ENCODE measurements around the gene ALG14. TPM values are rescaled to one million over a fixed set of nuclear protein-coding genes. Genes with fewer than 3 reads are reported as not detected.

Gene ALG14
- total and polyA plus RNA-seq, 2 donors (not counting 1 experiment from before 2014, with no cell fraction given): 0.92 to 2.6 TPM

- ATAC-seq (ENCODE audit: low read depth) (no peak), DNase-seq (no peak)
- Mint-ChIP-seq H3K4me1 (peaks cover 42% of the 10 kb centered on the region), H3K27ac (peak overlapping the region; percentile 69), H3K27me3 (no peaks in the 10 kb centered on the region), H3K4me3 (peak overlapping the region; percentile 46), H3K9me3 (ENCODE audit: insufficient read depth) (no peaks in the 10 kb centered on the region)
- no peaks in the 10 kb centered on the region for H3K36me3 ChIP-seq (replicated peaks in 1 of 2; ENCODE audit: control extremely low read depth in 1 of 2, control insufficient read depth in 1 of 2, extremely low read depth in 1 of 2, insufficient read depth in 2 of 2, low read length in 1 of 2)
- ChIA-PET CTCF (interaction anchor here (0.7 to 2.8 kb wide), 8 partner anchors 16 to 505 kb away, joined by 3 to 15 read pairs (median 5); no protein-coding TSS in a partner anchor), POLR2A (interaction anchor here (0.6 to 0.7 kb wide), 2 partner anchors 62 to 68 kb away, joined by 4 to 13 read pairs; no protein-coding TSS in a partner anchor)
- intact Hi-C loops (cut with micrococcal nuclease): loop anchor here (1.0 to 5.0 kb wide), 3 partner anchors 17 to 62 kb away; partner anchors contain the start of gene CNN3
- H3K4me2 ChIP-seq (replicated peaks; ENCODE audit: low read depth, low read length, poor library complexity, severe bottlenecking): peak overlapping the region; percentile 35
- H4K20me1 ChIP-seq (ENCODE audit: control insufficient read depth, insufficient read depth, low read length, poor library complexity, severe bottlenecking): no peaks in the 10 kb centered on the region
- H3K4me3 ChIP-seq (ENCODE audit: control extremely low read depth in 1 of 5, extremely low read depth in 1 of 5, insufficient read depth in 1 of 5, low read depth in 2 of 5, low read length in 4 of 5): no peak overlapping the region
- WGBS (ENCODE audit: insufficient coverage): 83% methylated on average over 6 of the region's 9 CpGs
- no peak for TF ChIP-seq CTCF (IDR thresholded peaks at IDR 0.05)
- no peak for TF ChIP-seq EZH2 (IDR thresholded peaks at IDR 0.05; ENCODE audit: borderline replicate concordance, insufficient read depth, low read depth, low read length, poor library complexity, severe bottlenecking)
- no peaks in the 10 kb centered on the region for H3K27me3 ChIP-seq (replicated peaks in 1 of 4; ENCODE audit: control extremely low read depth in 1 of 4, control insufficient read depth in 3 of 4, insufficient read depth in 4 of 4, low read length in 3 of 4)
- peak overlapping the region; percentile 40 to 50 for H3K27ac ChIP-seq (ENCODE audit: low read length in 2 of 2)
- peak overlapping the region; percentile 19 for H2AFZ ChIP-seq (ENCODE audit: insufficient read depth, low read depth, low read length, poor library complexity, severe bottlenecking)
- no peak overlapping the region for H3K9ac ChIP-seq (ENCODE audit: low read length)
- no peaks in the 10 kb centered on the region for H3K79me2 ChIP-seq (ENCODE audit: control insufficient read depth, insufficient read depth, low read length)
- no peaks in the 10 kb centered on the region for H3K9me3 ChIP-seq (ENCODE audit: control extremely low read depth in 1 of 3, control insufficient read depth in 2 of 3, insufficient read depth in 1 of 3, low read length in 2 of 3)
- H3K4me1 ChIP-seq (ENCODE audit: control insufficient read depth in 2 of 2, insufficient read depth in 2 of 2, low read length in 2 of 2): peaks cover 30 to 33% of the 10 kb centered on the region in 2 donors
Observed at GRCh38 chr1:94979656-94980581, 92.8 kb downstream of the ALG14 start.
